Occipital lobe (tissue), 2 donors: ENCODE results near the gene KANK3. TPM values are rescaled to one million over a fixed set of nuclear protein-coding genes. Genes with fewer than 3 reads are reported as not detected.

Experiments
- small RNA-seq: library from RNA; depleted of rRNA; stranded (forward); fragments of <200 nt; gene quantifications from one replicate; pipeline ENCODE3, GENCODE V24; 2014
- total RNA-seq: library from RNA; depleted of rRNA; stranded (reverse); fragments of >200 nt; gene quantifications from one replicate; pipeline ENCODE4 v1.2.3, GENCODE V29; 2014

KANK3 gene
- total RNA-seq, 1 donor from 2014 or later = 5.1 TPM

Small RNAs within 50 kb of the gene (small RNA-seq; reads per million reads assigned to genes)
- 0.09 reads per million for gene MIR4999

Other genes starting within 250 kb of the KANK3 start
- 23.2 TPM for gene FBN3, start 193.7 kb downstream of the KANK3 start, total RNA-seq
- 50.7 TPM for gene CERS4, start 133.9 kb downstream of the KANK3 start, total RNA-seq
- gene CD320, start 34.9 kb downstream of the KANK3 start, total RNA-seq = 13.4 TPM
- gene NDUFA7, start 21.9 kb downstream of the KANK3 start, total RNA-seq = 10.5 TPM
- gene RPS28, start 21.8 kb downstream of the KANK3 start, total RNA-seq = 161 TPM
- gene ANGPTL4, start 20.9 kb upstream of the KANK3 start, total RNA-seq = 0.94 TPM
- gene RAB11B, start 47.1 kb upstream of the KANK3 start, total RNA-seq = 76.9 TPM
- 52.3 TPM for gene MARCHF2, start 70.0 kb upstream of the KANK3 start, total RNA-seq
- 49.9 TPM for gene HNRNPM, start 101.7 kb upstream of the KANK3 start, total RNA-seq
- not detected for gene PRAM1, start 159.4 kb upstream of the KANK3 start, total RNA-seq
- 1.6 TPM for gene ZNF414, start 170.9 kb upstream of the KANK3 start, total RNA-seq
- 1.7 TPM for gene MYO1F, start 234.2 kb upstream of the KANK3 start, total RNA-seq